Neural cell (in vitro differentiated cells): ENCODE results near the gene CLCN5.

Source experiments
- CTCF ChIP-seq: fragments of 450-650 bp; IDR thresholded peaks from 2 replicates; pipeline ENCODE4 v1.5.1; 2014; ENCODE audit warnings: antibody characterized with exemption, mild to moderate bottlenecking, moderate library complexity; ENCODE audit not compliant: poor library complexity, severe bottlenecking
- EZH2 ChIP-seq: fragments of 200-600, 300-800 bp; shearing (Covaris generic), sonication (generic); IDR thresholded peaks from 2 replicates; pipeline ENCODE4 v1.6.1; 2014; ENCODE audit warnings: antibody characterized with exemption, low read length, borderline replicate concordance, mild to moderate bottlenecking; ENCODE audit not compliant: insufficient read depth, poor library complexity, severe bottlenecking
- REST ChIP-seq: IDR thresholded peaks from 2 replicates; pipeline ENCODE4 v1.6.1; 2012; ENCODE audit warnings: borderline replicate concordance

DNA sequence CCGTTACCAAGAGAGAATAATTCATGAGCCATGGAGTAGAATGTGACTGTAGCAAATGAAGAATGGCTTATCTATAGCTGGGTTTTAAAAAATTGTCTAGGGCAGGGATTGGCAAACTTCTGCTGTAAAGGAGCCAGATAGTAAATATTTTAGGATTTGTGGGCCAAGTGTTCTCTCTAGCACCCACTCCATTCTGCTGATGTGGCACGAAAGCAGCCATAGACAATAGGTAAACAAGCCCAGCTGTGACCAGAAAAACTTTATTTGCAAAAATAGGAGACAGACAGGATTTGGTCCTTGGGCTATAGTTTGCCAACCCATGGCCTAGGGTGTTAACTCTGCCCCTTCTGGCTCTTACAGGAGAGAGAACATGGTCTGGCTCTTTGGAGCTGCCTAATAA lies 151.2 kb downstream of the CLCN5 start:
- TF ChIP-seq CTCF (no peak), EZH2 (no peak), REST (no peak)
